Parathyroid adenoma (tissue), 2 donors: Measurements from ENCODE around the gene TMEM260.
"Not testable (repeated sequence)": the region's sequence is repeated elsewhere in the genome, so short reads cannot be mapped to it uniquely, and the experiment has no call there.

Experiments used
- H2AFZ ChIP-seq: fragments of 300-600 bp; sonication (generic); one replicate; pipeline ENCODE4 v1.7.0; 2017; ENCODE audit warnings: antibody characterized with exemption, mild to moderate bottlenecking
- H3K27ac ChIP-seq: fragments of 300-600 bp; sonication (generic); one replicate; pipeline ENCODE4 v1.7.0; 2017
- H3K27me3 ChIP-seq: fragments of 300-600 bp; sonication (generic); one replicate; pipeline ENCODE4 v1.7.0; 2017; ENCODE audit warnings: low read length; ENCODE audit not compliant: control insufficient read depth, insufficient read depth
- H3K36me3 ChIP-seq: fragments of 300-600 bp; sonication (generic); one replicate; pipeline ENCODE4 v1.7.0; 2017; ENCODE audit warnings: low read length; ENCODE audit not compliant: control insufficient read depth, insufficient read depth
- H3K4me1 ChIP-seq: fragments of 300-600 bp; sonication (generic); one replicate; pipeline ENCODE4 v1.7.0; 2017; ENCODE audit warnings: control low read depth
- H3K4me2 ChIP-seq: fragments of 300-600 bp; sonication (generic); one replicate; pipeline ENCODE4 v1.7.0; 2017; ENCODE audit warnings: low read length
- H3K4me3 ChIP-seq: fragments of 300-600 bp; sonication (generic); one replicate; pipeline ENCODE4 v1.7.0; 2017; ENCODE audit warnings: low read depth, low read length
- H3K79me2 ChIP-seq: fragments of 300-600 bp; sonication (generic); one replicate; pipeline ENCODE4 v1.7.0; 2017; ENCODE audit warnings: control low read depth
- H3K9ac ChIP-seq: fragments of 300-600 bp; sonication (generic); one replicate; pipeline ENCODE4 v1.7.0; 2017; ENCODE audit warnings: mild to moderate bottlenecking
- H3K9me3 ChIP-seq: fragments of 300-600 bp; sonication (generic); one replicate; pipeline ENCODE4 v1.7.0; 2017; ENCODE audit warnings: low read length; ENCODE audit not compliant: control insufficient read depth
- TF ChIP-seq, protein P1 (sequence below): fragments of 300-600 bp; sonication (generic); IDR thresholded peaks from one replicate; pipeline ENCODE4 v1.7.0; 2017; ENCODE audit warnings: antibody characterized with exemption, mild to moderate bottlenecking
- donor health status: primary hyperparathyroidism.

TMEM260 gene

DNA sequence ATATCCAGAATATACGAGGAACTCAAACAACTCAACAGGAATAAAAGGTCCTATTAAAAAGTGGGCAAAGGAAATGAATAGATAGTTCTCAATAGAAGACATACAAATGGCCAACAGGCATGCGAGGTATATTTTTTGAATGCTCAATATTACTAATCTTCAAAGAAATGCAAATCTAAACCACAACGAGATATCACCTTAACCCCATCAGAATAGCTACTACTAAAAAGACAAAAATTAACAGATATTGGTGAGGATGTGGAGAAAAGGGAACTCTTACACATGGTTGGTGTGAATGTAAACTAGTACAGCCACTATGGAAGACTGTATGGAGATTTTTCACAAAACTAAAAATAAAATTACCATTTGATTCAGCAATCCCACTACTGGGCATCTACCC is 99.2 kb downstream of the TMEM260 start:
- H3K9ac ChIP-seq = no peak overlapping the region
- H3K4me2 ChIP-seq = no peak overlapping the region
- TF ChIP-seq, protein P1, sequence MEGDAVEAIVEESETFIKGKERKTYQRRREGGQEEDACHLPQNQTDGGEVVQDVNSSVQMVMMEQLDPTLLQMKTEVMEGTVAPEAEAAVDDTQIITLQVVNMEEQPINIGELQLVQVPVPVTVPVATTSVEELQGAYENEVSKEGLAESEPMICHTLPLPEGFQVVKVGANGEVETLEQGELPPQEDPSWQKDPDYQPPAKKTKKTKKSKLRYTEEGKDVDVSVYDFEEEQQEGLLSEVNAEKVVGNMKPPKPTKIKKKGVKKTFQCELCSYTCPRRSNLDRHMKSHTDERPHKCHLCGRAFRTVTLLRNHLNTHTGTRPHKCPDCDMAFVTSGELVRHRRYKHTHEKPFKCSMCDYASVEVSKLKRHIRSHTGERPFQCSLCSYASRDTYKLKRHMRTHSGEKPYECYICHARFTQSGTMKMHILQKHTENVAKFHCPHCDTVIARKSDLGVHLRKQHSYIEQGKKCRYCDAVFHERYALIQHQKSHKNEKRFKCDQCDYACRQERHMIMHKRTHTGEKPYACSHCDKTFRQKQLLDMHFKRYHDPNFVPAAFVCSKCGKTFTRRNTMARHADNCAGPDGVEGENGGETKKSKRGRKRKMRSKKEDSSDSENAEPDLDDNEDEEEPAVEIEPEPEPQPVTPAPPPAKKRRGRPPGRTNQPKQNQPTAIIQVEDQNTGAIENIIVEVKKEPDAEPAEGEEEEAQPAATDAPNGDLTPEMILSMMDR = no peak

DNA sequence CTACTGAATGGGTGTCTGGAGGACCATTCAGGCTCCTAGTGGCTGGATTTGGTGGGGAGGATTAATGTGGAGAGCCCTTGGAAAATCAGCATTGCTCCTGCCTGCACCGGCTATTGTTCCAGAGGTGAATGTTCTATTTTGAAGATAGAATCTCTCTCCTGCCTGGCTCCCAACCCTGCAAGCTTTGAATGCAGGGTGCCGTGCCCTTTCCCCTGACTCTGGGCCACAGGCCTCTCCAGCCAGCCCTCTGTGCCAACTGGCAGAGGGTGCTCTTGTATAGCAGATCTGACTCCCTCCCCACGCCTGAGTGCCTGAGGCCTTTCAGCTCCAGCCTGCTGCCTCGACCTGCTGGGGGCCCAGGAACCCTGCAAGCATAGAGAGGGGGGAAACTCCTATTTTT is 106.8 kb downstream of the TMEM260 start:
- Histone ChIP-seq H2AFZ (no peak overlapping the region), H3K27me3 (no peaks in the 10 kb centered on the region), H3K4me1 (no peaks in the 10 kb centered on the region), H3K4me2 (no peak overlapping the region), H3K79me2 (no peaks in the 10 kb centered on the region), H3K9ac (no peak overlapping the region), H3K4me3 (no peak overlapping the region), H3K9me3 (no peaks in the 10 kb centered on the region), H3K36me3 (no peaks in the 10 kb centered on the region), H3K27ac (no peak overlapping the region)
- TF ChIP-seq, protein P1 = no peak

More for the DNA sequence above, 99.2 kb downstream of the TMEM260 start:
- Histone ChIP-seq H3K79me2 (no peaks in the 10 kb centered on the region), H3K27ac (no peak overlapping the region), H3K9me3 (no peaks in the 10 kb centered on the region), H3K27me3 (no peaks in the 10 kb centered on the region), H3K36me3 (no peaks in the 10 kb centered on the region), H2AFZ (no peak overlapping the region), H3K4me1 (no peaks in the 10 kb centered on the region), H3K4me3 (no peak overlapping the region)

DNA sequence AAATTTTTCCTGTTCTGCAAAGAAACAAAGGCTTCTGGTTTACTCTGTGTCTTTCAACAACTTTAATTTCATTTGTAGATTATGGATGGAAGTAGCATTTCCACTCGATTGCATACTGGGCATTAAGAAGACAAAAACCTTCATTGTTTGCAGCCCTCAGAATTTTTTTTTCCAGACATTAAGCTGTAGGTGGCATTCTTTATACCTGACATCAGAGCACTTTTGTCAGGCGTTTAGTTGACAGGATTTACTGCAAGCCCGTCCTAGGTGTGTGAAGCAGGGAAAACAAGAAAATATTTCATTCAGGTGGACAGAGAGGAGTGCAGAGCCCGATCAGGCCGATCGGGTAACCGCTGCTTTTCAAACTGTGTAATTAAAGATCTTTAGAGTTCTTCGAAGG is 107.5 kb downstream of the TMEM260 start:
- H3K79me2 ChIP-seq = no peaks in the 10 kb centered on the region
- no peak overlapping the region for H3K4me3 ChIP-seq
- H3K4me2 ChIP-seq = no peak overlapping the region
- TF ChIP-seq, protein P1 = no peak
- H3K9me3 ChIP-seq = no peaks in the 10 kb centered on the region
- H3K9ac ChIP-seq = no peak overlapping the region
- H3K27me3 ChIP-seq = no peaks in the 10 kb centered on the region
- H3K27ac ChIP-seq = no peak overlapping the region
- no peak overlapping the region for H2AFZ ChIP-seq
- H3K4me1 ChIP-seq = no peaks in the 10 kb centered on the region
- no peaks in the 10 kb centered on the region for H3K36me3 ChIP-seq

DNA sequence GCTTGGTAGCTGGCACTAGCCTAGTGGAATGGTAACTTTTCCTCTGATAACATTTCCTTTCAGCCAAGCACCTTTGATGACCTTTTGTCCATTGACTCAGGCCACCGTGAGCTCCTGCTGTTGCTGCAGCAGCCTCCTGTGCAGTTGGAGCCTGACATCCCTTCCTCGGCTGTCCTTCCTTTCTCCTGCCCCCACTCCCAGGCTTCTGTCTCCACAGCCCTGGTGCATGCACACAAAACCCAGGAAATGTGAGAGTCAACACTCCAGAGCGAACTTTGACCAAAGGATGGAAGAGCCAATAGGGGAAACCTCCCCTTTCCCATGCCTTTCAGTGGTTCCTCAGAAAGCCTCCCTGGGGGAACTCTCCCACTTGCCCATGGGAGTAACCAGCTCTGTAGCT is 115.0 kb downstream of the TMEM260 start:
- H3K27me3 ChIP-seq = no peaks in the 10 kb centered on the region
- H3K4me2 ChIP-seq = no peak overlapping the region
- H3K27ac ChIP-seq = no peak overlapping the region
- TF ChIP-seq, protein P1 = no peak
- H3K36me3 ChIP-seq = no peaks in the 10 kb centered on the region
- H3K4me1 ChIP-seq = no peaks in the 10 kb centered on the region
- no peak overlapping the region for H3K4me3 ChIP-seq
- H3K9ac ChIP-seq = no peak overlapping the region
- no peaks in the 10 kb centered on the region for H3K9me3 ChIP-seq
- H3K79me2 ChIP-seq = no peaks in the 10 kb centered on the region
- H2AFZ ChIP-seq = no peak overlapping the region

DNA sequence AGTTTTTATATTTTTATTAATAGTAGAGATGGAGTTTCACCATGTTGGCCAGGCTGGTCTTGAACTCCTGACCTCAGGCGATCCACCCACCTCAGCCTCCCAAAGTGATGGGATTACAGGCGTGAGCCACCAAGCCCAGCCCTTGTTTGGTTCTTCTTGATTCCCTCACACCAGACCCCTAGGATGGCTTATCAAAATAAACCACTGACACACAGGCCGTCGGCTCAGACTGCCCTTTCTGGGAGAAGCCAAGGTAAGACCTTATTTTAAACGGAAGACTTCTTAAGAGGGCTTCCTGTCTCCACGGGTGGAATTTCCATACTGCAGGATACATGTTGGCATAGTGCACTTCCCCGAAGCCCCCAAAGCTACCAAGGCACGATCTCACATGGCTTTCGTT is 115.6 kb downstream of the TMEM260 start:
- H3K9me3 ChIP-seq, H3K27me3 ChIP-seq, H3K4me1 ChIP-seq, H2AFZ ChIP-seq, H3K4me3 ChIP-seq, H3K36me3 ChIP-seq, H3K79me2 ChIP-seq, H3K27ac ChIP-seq, H3K4me2 ChIP-seq, H3K9ac ChIP-seq: not testable (repeated sequence)
